DMS53 treated with DMSO at 0.1 percent for 48 hours (cell line): ENCODE measurements around the gene DESI2.

Experiments
- DNase-seq: peaks from one replicate; lab custom pipeline; 2025; ENCODE audit not compliant: unreplicated experiment; lab: John Stamatoyannopoulos, UW

DESI2 gene

DNA sequence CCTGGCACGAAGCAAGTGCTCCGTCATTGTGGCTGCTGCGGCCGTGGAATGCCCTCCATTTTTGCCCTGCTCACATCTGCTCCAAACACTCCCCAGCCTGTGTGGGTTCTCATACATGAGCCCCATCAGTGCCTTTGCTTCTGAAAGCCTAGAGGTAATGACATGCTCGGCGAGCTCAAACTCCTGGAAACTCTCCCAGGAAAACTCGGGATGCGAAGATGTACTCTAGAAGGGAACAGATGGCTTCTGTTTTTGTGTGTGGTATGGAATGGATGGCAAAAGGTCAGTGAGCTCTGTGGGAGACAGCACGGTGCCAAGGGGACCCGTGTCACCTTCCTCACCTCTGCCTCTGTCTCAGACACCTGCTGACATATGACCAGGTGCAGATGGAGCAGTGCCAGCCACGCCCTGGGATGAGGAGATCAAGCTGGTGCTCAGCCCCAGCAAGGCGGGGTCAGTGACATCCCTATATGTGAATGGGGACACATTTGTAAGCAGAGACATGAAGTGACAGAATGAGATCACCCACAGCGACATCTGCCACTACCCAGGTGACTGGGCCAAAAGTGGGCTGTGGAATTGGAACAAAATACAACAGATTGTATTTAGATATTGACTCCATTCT lies 98.5 kb downstream of the DESI2 start:
- peak; percentile 72 for DNase-seq

DNA sequence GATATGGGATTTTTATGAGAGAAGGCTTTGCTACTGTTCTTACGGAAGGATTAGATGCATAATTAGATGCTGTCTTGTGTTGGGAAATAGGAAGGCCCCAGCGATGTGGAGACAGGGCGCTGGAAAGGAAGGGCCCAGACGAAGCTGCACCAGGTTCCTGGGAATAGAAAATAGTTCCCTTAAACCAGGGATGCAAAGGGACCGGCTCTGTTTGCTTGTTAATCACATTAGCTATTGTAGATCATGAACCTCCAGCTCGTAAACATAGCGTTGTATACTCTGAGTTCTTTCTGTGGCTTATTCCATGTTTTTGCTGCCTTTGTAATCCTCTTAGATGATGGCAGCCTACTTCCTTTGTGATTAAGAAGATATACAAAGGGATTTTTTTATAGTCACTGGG lies 102.7 kb downstream of the DESI2 start:
- no peak for DNase-seq

DNA sequence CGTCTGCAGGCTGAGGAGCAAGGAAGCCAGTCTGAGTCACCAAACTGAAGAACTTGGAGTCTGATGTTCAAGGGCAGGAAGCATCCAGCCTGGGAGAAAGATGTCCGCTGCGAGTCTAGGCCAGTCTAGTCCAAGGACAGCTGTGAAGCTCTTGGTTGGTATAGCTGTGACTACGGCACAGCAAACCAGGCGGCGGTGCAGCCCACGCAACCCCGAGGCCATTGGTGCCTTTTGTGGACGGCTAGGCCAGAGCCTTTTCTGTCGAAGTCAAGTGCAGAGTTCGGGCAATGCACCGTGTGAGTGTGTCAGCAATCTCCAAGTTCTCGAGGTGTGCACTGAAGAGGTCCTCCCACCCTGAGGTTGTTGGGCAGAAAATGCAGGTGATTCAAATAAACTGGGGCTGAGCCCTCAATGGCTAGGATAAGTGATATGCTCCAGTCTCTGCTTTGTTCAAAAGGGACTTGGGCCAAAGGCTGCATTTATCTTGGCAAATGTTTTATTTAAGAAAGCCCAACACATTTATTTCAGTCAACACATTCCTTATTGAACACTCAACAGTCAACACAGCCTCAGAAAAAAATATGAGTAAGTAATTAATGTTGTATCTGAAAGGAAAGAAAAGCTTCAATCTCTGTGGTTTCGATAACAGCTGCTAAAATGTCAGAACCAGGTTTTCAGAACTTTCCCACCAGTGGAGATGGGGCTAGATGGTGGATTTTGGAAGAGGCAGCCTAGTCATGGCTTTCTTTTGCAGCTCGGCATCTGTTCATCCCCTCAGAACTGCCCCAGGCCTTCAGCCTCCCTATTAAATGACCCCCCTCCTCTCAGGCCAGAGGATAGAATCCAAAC lies 104.4 kb downstream of the DESI2 start:
- DNase-seq = no peak
